GM23248 (cell line): Measurements from ENCODE around the gene UST. TPM values are rescaled to one million over a fixed set of nuclear protein-coding genes. Genes with fewer than 3 reads are reported as not detected.

Source experiments
- DNase-seq: peaks from one replicate; pipeline ENCODE4 v3.0.0-alpha.2; 2015
- H2AFZ ChIP-seq: fragments of 200-600 bp; sonication (generic); 2 replicates; pipeline ENCODE4 v1.6.1; 2016; ENCODE audit warnings: antibody characterized with exemption
- H3F3A ChIP-seq: fragments of 200-600 bp; sonication (generic); 2 replicates; pipeline ENCODE4 v1.6.1; 2016; ENCODE audit warnings: mild to moderate bottlenecking, antibody characterized with exemption, mixed run types; ENCODE audit not compliant: insufficient read depth
- H3K27ac ChIP-seq: fragments of 200-600 bp; sonication (generic); 2 replicates; pipeline ENCODE4 v1.5.1; 2016; ENCODE audit warnings: mild to moderate bottlenecking
- H3K27me3 ChIP-seq: fragments of 200-600 bp; sonication (generic); replicated peaks from 2 replicates; pipeline ENCODE4 v1.6.1; 2016; ENCODE audit warnings: mild to moderate bottlenecking; ENCODE audit not compliant: insufficient read depth
- H3K36me3 ChIP-seq: fragments of 200-600 bp; sonication (generic); 2 replicates; pipeline ENCODE4 v1.6.1; 2016; ENCODE audit warnings: low read depth, mild to moderate bottlenecking
- H3K4me1 ChIP-seq: fragments of 200-600 bp; sonication (generic); 2 replicates; pipeline ENCODE4 v1.6.1; 2016; ENCODE audit warnings: mild to moderate bottlenecking; ENCODE audit not compliant: insufficient read depth
- H3K4me2 ChIP-seq: fragments of 200-600 bp; sonication (generic); one replicate; pipeline ENCODE4 v1.6.1; 2016; ENCODE audit warnings: mild to moderate bottlenecking; ENCODE audit not compliant: unreplicated experiment
- H3K4me3 ChIP-seq: fragments of 200-600 bp; sonication (generic); 2 replicates; pipeline ENCODE4 v1.5.1; 2016; ENCODE audit warnings: mild to moderate bottlenecking
- H3K79me2 ChIP-seq: fragments of 200-600 bp; sonication (generic); 2 replicates; pipeline ENCODE4 v1.6.1; 2016; ENCODE audit warnings: mild to moderate bottlenecking; ENCODE audit not compliant: insufficient read depth
- H3K9ac ChIP-seq: fragments of 200-600 bp; sonication (generic); 2 replicates; pipeline ENCODE4 v1.6.1; 2016; ENCODE audit warnings: mild to moderate bottlenecking
- H3K9me2 ChIP-seq: fragments of 200-600 bp; sonication (generic); 2 replicates; pipeline ENCODE4 v1.6.1; 2016; ENCODE audit warnings: mixed run types, mild to moderate bottlenecking, moderate library complexity; ENCODE audit not compliant: insufficient read depth
- H3K9me3 ChIP-seq: fragments of 200-600 bp; sonication (generic); one replicate; pipeline ENCODE4 v1.6.1; 2017; ENCODE audit warnings: low read depth
- H4K20me1 ChIP-seq: fragments of 200-600 bp; sonication (generic); 2 replicates; pipeline ENCODE4 v1.6.0; 2016; ENCODE audit not compliant: insufficient read depth
- EZH2 ChIP-seq: fragments of 200-600 bp; sonication (generic); IDR thresholded peaks from 2 replicates; pipeline ENCODE4 v1.6.1; 2018; ENCODE audit warnings: antibody characterized with exemption, mild to moderate bottlenecking; ENCODE audit not compliant: insufficient read depth, poor library complexity, severe bottlenecking
- EZH2phosphoT487 ChIP-seq: fragments of 200-600 bp; sonication (generic); IDR thresholded peaks from 2 replicates; pipeline ENCODE4 v1.6.1; 2018; ENCODE audit warnings: antibody characterized with exemption, moderate library complexity, mild to moderate bottlenecking, low read depth; ENCODE audit not compliant: insufficient read depth
- WGBS, 2 experiments: methylation state at CpG; one replicate each; pipeline ENCODE4 v1.1.6; 2015 to 2017; ENCODE audit warnings: low lambda C conversion rate in 2 of 2, low coverage in 1 of 2; ENCODE audit errors: missing lambda C conversion rate in 2 of 2; 5-methylcytosine and 5-hydroxymethylcytosine counted together
- in situ Hi-C: fragments of 300-500 bp; cut with MboI; formaldehyde crosslinking; loops from 2 replicates; pipeline ENCODE4 v1.15.0; 2020
- polyA plus RNA-seq: library from polyadenylated mRNA; unstranded; fragments of >200 nt; fragmentation: Nextera tagmentation; extraction: Ambion mirVana; gene quantifications from 2 replicates; pipeline ENCODE4 v1.2.1, GENCODE V29; 2016
- total RNA-seq: library from RNA; depleted of rRNA; stranded (reverse); fragments of >200 nt; shearing (Covaris generic); gene quantifications from 2 replicates; pipeline ENCODE4 v1.2.3, GENCODE V29; 2014

Gene UST
- total and polyA plus RNA-seq, 2 experiments from 2014 or later = 10.1 to 23.3 TPM

DNA sequence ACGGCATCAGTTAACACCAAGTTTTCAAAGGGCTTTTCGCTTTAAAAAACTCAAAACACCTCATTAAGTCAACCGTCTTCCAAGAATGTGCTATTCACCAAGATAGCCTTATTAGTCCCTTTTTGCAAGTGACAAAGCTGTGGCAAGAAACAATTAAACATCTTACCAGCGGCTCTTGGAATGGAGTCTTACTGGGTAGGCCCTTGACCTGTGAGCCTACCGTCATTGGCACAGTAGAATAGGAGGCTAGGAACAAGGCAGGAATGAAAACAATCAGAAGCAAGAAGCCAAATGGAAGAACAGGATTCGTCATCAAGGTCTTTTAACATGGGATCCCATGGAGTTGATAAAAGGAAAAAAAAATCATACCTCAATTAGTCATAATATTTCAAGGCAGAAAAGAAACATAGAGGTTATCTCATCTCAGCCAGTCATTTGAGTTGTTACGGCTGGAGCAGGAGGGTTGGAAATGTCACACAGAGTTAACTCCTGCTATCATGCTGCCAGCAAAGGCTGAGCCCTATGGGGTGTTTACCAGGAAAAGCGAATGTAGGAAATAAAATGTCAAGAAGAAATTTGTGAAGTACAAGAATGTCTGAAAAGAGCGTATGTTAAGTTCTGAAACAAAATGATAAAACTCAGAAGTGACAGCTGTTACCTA, 236.4 kb downstream of the UST start:
- Histone ChIP-seq H3K9me2 (no peaks in the 10 kb centered on the region), H2AFZ (no peak overlapping the region)

DNA sequence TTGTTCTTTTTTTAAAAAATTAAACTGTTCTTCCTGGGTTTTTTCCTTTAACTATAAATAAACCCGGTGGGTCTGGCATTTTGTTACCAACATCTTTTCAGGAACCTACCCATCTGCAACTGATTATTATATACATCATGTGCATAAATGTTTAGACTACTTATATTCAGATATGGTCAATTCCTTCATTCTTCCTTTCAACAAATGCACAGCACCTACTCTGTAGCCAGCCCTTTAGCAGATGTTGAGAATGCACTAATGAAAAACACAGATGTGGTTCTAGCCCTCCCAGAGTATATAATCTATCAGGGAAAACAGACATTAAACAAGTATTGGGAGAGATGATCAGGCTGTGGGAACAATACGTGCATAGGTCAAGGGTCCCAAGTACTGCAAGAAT, 237.1 kb downstream of the UST start:
- no peak overlapping the region for H3K27ac ChIP-seq
- H3K9me3 ChIP-seq = no peaks in the 10 kb centered on the region
- no peak overlapping the region for H3K4me2 ChIP-seq
- H3K9ac ChIP-seq = no peak overlapping the region
- no peak for DNase-seq
- no peaks in the 10 kb centered on the region for H4K20me1 ChIP-seq
- no peaks in the 10 kb centered on the region for H3K79me2 ChIP-seq
- H3K9me2 ChIP-seq = no peaks in the 10 kb centered on the region
- WGBS, 2 experiments = 51 to 66% methylated on average over 2 of the region's 2 CpGs
- H2AFZ ChIP-seq = no peak overlapping the region
- TF ChIP-seq EZH2 (no peak), EZH2phosphoT487 (no peak)
- H3K27me3 ChIP-seq = no peaks in the 10 kb centered on the region
- peaks cover 3% of the 10 kb centered on the region; the same call in 1 of the 2 replicates for H3K4me1 ChIP-seq
- no peaks in the 10 kb centered on the region for H3F3A ChIP-seq
- in situ Hi-C loops = no loop called here
- no peak overlapping the region for H3K4me3 ChIP-seq
- no peaks in the 10 kb centered on the region for H3K36me3 ChIP-seq

More for the DNA sequence above, 236.4 kb downstream of the UST start:
- no peak for TF ChIP-seq EZH2phosphoT487
- TF ChIP-seq EZH2 = no peak
- Histone ChIP-seq H3F3A (no peaks in the 10 kb centered on the region), H3K27me3 (no peaks in the 10 kb centered on the region), H3K9ac (no peak overlapping the region), H3K4me2 (no peak overlapping the region), H3K27ac (no peak overlapping the region), H3K36me3 (no peaks in the 10 kb centered on the region), H3K4me3 (no peak overlapping the region), H3K79me2 (no peaks in the 10 kb centered on the region), H3K9me3 (no peaks in the 10 kb centered on the region), H4K20me1 (no peaks in the 10 kb centered on the region), H3K4me1 (peaks cover 3% of the 10 kb centered on the region; the same call in 1 of the 2 replicates)
- WGBS, 2 experiments = 93 to 94% methylated on average over 9 of the region's 9 CpGs
- in situ Hi-C loops = no loop called here
- DNase-seq = no peak

DNA sequence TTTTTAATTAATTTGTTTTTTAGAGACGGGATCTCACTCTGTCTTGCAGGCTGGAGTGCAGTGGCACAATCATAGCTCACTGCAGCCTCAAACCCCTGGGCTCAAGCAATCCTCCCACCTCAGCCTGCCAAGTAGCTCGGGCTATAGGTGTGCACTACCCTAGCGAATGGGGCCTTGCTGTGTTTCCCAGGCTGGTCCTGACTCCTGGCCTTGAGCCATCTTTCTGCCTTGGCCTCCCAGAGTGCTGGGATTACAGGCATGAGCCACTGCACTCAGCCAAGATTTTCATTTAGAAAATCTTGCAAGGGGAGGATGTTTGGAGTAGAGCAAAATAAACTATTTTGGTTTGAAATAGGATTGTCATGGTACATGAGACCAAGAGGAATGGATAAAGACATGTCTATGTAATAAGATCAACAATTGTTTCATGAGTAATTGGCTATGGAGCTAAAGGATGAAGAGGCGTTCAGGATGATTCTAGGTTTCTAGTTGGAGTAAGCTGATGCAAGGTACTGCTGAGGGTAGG, 237.8 kb downstream of the UST start:
- in situ Hi-C loops = no loop called here
- Histone ChIP-seq H3K27me3 (no peaks in the 10 kb centered on the region), H3K27ac (no peak overlapping the region), H3K4me2 (no peak overlapping the region), H4K20me1 (no peaks in the 10 kb centered on the region), H2AFZ (no peak overlapping the region), H3K4me1 (peaks cover 3% of the 10 kb centered on the region; the same call in 1 of the 2 replicates), H3K36me3 (no peaks in the 10 kb centered on the region), H3F3A (no peaks in the 10 kb centered on the region), H3K9me3 (no peaks in the 10 kb centered on the region), H3K79me2 (no peaks in the 10 kb centered on the region), H3K9ac (no peak overlapping the region), H3K4me3 (no peak overlapping the region), H3K9me2 (no peaks in the 10 kb centered on the region)
- TF ChIP-seq EZH2 (no peak), EZH2phosphoT487 (no peak)
- DNase-seq = no peak
- 76 to 82% methylated on average over 4 of the region's 4 CpGs for WGBS, 2 experiments

DNA sequence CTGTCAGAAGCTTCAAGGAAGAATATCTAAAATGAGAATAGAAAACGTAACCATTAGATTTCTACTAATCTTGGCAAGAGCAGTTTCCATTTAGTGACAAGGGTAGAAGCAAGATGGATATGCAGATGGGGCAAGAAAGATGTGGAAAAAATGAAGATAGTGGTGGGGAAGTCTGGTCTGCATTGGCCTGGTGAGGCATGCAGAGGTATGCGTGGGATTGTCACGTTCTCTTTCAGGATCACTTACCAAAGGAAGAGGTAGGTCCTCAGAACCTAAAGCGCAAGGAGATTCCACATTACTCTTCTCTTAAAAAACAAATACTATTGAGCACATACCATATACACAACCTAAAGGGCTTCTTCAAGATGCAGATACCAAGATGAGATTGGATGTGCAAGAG, 238.7 kb downstream of the UST start:
- Histone ChIP-seq H3K4me3 (no peak overlapping the region), H3K9me2 (no peaks in the 10 kb centered on the region), H2AFZ (no peak overlapping the region), H3K27me3 (no peaks in the 10 kb centered on the region), H3K9me3 (no peaks in the 10 kb centered on the region), H3K36me3 (no peaks in the 10 kb centered on the region), H4K20me1 (no peaks in the 10 kb centered on the region), H3F3A (no peaks in the 10 kb centered on the region), H3K79me2 (no peaks in the 10 kb centered on the region), H3K27ac (no peak overlapping the region), H3K9ac (no peak overlapping the region), H3K4me2 (no peak overlapping the region), H3K4me1 (peaks cover 3% of the 10 kb centered on the region; the same call in 1 of the 2 replicates)
- 97 to 98% methylated on average over 4 of the region's 4 CpGs for WGBS, 2 experiments
- DNase-seq = no peak
- TF ChIP-seq EZH2 (no peak), EZH2phosphoT487 (no peak)
- in situ Hi-C loops = no loop called here
